HG03039 (cell line): ENCODE measurements around the gene PBX2.
"Not testable (repeated sequence)": the region's sequence is repeated elsewhere in the genome, so short reads cannot be mapped to it uniquely, and the experiment has no call there.

Experiments used
- ATAC-seq: cut with Tn5 transposase; IDR thresholded peaks from one replicate; pipeline ENCODE4 v1.9.1; 2021; ENCODE audit warnings: mild to moderate bottlenecking, moderate library complexity; ENCODE audit not compliant: unreplicated experiment

The PBX2 gene

GRCh38 chr6:32187725-32188380, 2.1 kb downstream of the PBX2 start:
- ATAC-seq, result not testable (repeated sequence)

DNA sequence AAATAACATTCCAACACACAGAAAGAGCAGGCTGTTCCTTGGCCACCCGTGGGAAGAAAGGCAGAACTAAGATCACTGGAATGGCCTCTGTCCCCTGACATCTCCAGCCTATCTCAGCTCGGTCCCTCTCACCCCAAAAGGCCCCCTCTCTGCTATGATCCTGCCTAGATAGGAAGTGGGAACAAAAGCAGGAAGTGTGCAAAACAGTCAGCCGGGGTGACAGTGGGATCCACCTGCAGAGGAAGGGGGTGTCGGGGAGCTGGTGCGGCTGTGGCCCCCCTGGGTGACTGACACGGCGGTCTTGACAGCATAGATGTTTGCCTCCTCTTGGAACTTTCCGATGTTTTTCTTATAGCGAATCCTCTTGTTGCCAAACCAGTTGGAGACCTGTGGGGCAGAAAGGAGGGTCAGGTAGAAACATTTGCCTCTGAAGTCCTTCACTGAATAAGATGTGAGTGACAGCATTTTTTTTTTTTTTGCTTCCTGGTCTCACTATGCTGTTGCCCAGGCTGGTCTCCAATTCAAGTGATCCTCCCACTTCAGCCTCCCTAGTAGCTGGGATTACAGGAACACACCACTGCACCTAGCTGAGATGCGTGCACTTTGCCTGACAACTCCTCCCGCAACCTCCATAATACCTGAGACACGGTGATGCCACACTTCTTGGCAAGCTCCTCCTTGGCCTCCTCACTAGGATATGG, 2.8 kb downstream of the PBX2 start:
- no peak for ATAC-seq

DNA sequence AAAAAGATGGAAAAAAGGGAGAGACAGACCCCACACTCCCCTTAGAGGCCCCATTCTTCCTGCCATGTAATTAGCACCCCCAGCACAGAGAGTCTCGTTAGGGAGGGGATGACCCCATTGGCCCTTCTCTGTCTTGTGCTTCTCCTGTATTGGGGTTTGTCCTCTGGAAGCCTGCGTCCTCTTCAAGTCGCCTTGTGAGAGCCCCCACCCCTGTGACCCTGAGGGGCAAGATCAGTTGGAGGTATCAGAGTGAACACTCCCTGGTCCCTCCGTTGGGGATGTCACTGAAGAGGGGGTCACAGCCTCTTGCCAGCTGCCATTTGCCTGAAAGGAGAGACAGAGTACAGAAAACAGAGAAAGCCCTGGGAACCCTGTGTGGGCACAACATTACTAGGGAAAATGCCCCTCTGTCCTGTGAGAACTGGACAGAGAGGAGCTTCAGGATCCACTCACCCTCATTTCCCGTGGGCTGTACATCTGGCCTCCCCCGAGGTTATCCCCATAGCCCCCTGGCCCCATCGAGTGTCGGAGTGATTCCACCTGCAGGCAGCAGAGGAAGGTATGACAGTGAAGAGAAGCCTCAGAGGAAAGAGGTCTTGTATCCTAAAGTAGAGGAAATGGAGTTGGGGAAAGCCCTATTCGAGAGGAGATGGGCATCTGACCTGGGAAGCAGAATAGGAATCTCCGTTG, 3.7 kb downstream of the PBX2 start:
- ATAC-seq, result not testable (repeated sequence)

DNA sequence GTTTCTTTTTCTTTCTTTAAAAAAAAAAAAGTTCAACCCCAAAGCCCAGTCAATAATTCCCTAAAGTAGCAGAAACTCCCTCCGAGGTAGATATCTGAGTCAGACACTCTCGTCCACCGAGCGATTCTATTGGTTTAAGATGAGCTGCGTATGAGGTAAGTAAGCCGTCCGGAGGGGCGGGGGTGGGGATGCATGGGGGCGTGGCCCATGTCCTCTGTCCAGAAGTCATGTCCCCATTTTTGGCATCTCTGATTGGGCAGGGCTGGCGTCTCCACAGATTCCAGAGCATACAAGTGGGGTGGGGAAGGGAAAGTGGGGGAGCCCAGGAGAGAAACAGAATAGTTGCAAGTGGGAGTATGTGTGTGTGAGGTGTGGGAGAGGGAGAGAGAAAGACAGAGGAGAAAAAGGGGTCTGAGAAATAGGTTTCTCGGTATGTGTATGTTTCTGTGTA, 4.3 kb downstream of the PBX2 start:
- ATAC-seq, result not testable (repeated sequence)

GRCh38 chr6:32184084-32184640, 5.8 kb downstream of the PBX2 start, which contains the start of gene AGER:
Gene AGER, minus strand, starts transcription at chr6:32184253. Its CDS starts 31 bp downstream, at chr6:32184222.
- no peak for ATAC-seq

GRCh38 chr6:32183483-32184083, 6.4 kb downstream of the PBX2 start:
- ATAC-seq, result no peak

- ATAC-seq, result no peak
These were observed 7.0 kb downstream of the PBX2 start for GRCh38 chr6:32183030-32183429.

- no peak for ATAC-seq
These were observed 7.4 kb downstream of the PBX2 start for GRCh38 chr6:32182555-32182981.

DNA sequence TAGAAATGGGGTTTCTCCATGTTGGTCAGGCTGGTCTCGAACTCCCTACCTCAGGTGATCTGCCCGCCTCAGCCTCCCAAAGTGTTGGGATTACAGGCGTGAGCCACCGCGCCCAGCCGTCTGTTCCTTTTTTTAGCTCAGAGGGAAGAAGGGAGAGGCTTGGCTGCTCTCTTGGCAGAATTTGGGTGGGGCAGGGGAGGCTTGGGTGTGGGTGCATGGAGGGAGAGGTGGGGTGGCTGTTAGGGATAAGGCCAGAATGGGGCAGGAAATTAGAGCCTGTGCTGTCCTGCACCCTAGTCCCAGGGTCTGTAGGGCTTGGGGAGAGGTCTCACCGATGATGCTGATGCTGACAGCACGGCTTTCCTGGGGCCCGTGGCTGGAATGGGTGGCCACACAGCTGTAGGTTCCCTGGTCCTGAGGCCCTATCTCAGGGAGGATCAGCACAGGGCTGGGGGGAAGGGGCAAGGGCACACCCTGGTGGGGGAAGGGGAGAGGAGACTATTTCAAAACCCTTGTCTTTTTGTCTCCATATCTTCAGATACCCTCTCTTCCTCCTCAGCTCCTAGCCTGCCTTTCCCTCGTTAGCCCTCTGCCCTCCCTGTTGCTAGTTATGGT, 8.0 kb downstream of the PBX2 start:
- no peak for ATAC-seq

GRCh38 chr6:32181148-32181702, 8.8 kb downstream of the PBX2 start:
- ATAC-seq, result no peak

DNA sequence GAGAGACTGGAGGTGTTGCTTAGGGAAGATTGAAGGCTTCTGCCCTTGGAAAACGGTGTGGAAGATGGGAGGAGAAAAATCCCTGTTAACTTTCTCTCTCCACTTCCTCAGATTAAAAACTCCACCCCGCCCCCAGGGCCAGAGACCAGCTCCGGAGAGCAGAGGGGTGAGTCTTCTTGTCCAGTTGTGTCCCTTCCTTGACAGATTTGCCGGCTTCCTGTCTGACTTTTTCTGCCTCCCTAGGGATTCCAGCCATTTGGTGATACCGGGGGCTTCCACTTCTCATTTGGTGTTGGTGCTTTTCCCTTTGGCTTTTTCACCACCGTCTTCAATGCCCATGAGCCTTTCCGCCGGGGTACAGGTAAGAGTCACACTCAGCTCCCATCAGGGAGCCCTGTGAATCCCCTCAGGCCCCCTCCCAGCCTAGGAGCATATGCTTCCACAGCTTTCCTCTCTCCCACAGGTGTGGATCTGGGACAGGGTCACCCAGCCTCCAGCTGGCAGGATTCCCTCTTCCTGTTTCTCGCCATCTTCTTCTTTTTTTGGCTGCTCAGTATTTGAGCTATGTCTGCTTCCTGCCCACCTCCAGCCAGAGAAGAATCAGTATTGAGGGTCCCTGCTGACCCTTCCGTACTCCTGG, 10.1 kb downstream of the PBX2 start:
- no peak for ATAC-seq

DNA sequence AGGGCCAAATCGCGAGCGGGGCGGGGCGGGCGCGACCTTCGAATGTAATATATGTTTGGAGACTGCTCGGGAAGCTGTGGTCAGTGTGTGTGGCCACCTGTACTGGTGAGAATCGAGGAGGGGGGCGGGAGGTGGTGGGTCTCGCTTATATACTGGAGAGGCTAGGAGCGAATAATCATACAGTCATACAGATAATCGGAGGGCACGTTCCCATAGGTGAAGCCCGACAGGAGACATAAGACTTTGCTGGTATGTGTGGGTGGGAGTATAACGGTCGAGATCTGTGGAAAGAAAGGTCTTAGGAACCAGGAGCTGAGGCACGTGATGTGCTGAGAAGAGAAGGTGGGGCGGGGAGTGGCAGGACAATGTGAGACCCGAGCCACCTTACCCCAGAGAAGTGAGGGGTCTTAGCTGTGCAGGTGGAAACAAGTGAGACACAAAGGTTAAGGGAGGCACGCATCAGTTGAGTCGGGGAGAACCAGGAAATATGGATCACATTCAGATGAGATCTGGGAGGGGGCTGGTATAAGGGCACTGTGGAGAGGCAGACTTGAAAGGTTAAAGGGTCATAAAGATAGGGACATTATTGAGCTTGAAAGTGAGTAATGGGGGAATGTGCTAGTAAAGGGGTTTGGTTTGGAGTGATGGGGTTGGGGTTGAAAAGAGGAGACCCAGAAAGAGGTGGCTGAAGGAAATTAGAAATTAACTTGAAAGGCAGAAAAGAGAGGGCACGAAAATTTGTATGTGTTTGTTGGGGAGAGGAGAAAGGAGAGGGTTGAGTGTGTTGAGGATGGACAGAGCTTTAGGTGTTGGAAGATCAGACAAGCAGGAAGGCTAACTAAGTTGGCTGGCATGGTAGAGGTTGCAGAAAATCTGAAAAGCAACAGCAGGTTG, 11.2 kb downstream of the PBX2 start:
- ATAC-seq, result no peak

- ATAC-seq, result peak; percentile 70
These were observed 12.0 kb downstream of the PBX2 start, which contains the start of gene RNF5 for GRCh38 chr6:32177788-32178546. Gene RNF5, plus strand, starts transcription at chr6:32178405. Its CDS starts 107 bp downstream, at chr6:32178512.

- peak; percentile 4 for ATAC-seq
These were observed 12.7 kb downstream of the PBX2 start for GRCh38 chr6:32177183-32177787.

DNA sequence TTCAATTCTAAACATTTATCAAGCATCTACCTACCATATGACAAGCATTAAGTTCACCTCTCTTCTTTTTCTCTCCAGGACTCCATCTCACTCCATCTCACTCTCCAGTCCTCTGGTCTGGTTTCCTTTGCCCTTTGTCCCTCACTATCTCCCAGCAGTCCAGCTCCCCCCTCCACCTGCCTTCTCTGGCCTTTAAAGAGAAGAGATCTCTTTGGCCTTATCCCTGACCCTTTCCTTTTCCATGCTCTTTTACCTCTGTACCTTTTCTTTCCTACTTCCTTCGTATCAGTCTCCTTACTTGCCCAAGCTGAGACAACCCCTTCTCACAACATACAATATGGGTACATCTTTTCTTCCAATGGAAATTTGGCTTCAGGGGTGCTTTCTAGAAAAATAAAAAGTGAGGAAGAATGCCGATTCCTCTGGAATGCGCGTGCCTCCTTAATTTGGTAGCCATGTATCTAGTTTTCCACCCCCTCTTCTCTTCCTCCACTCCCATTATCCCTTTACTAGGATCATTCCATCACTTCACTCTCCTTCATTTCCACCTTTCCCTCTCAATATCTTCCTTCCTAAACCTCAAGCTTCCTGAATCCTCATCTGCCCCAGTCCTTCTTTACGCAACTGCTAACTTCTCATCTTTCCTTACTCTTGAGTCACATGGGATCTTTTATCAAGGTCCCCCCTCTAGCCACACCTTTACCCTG, 13.4 kb downstream of the PBX2 start:
- ATAC-seq, result no peak

DNA sequence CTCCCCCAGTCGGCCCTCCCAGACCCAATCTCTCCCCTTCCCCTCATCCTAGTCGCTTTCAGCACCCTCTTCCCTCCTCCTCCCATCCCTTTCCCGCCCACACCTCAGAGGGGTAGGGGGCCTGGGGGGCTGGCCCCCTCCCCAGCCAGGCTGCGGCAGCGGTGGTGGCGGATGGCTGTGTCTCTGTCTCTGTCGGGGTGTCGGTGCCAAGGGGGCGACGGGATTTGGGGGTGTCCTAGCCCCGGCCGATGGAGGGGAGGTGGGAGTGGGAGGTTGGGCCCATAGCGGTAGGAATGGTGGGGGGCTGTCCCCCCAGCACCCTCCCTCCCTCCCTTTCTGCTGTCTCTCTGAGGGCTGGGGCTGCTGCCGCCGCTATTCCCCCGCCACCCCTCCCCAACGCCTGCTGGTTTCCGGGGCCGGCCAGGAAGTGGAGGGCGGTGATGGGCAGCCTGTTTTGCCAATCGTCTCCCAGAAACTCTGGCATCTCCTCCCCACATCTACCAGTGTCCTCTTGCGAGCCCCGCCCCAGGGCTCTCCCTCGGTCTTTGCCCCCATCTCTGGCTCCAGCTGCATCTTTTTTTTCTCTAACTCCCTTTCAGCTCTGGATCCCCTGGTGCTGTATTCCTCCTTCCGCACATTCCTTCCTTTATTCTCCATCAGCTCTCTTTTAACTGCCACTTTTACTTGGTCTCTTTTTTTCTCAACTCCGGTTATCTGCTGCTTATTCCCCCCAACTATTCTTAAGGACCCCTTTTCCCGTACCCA, 14.1 kb downstream of the PBX2 start, which contains the start of gene AGPAT1:
Gene AGPAT1 (minus strand): TSS at position 374 of the 765 bp plus-strand sequence. CDS start 4,588 bp downstream, outside the sequence.
- ATAC-seq, result peak; percentile 37
